Lower lobe of right lung (tissue), 2 donors: Measurements from ENCODE around the gene MS4A2. TPM values are rescaled to one million over a fixed set of nuclear protein-coding genes. Genes with fewer than 3 reads are reported as not detected.
"Not testable (repeated sequence)": the region's sequence is repeated elsewhere in the genome, so short reads cannot be mapped to it uniquely, and the experiment has no call there.

Experiments
- ATAC-seq, 2 donors: fragments of 200-7000 bp; cut with Tn5 transposase; one replicate each; pipeline ENCODE4 v1.9.1; 2020 to 2022; ENCODE audit warnings: mild to moderate bottlenecking in 2 of 2, moderate library complexity in 2 of 2
- DNase-seq: peaks from one replicate; pipeline ENCODE4 v3.0.0-alpha.2; 2020
- H3K27ac ChIP-seq: fragments of 200-600 bp; one replicate; pipeline ENCODE4 v1.8.0; 2022
- H3K27me3 ChIP-seq: fragments of 200-600 bp; one replicate; pipeline ENCODE4 v1.8.0; 2022; ENCODE audit warnings: low read depth
- H3K36me3 ChIP-seq: fragments of 200-600 bp; one replicate; pipeline ENCODE4 v1.8.0; 2022; ENCODE audit warnings: mild to moderate bottlenecking
- H3K4me1 ChIP-seq: fragments of 200-600 bp; one replicate; pipeline ENCODE4 v1.8.0; 2022
- H3K4me3 ChIP-seq: fragments of 200-600 bp; one replicate; pipeline ENCODE4 v1.8.0; 2022; ENCODE audit warnings: mild to moderate bottlenecking
- H3K9me3 ChIP-seq: fragments of 200-600 bp; one replicate; pipeline ENCODE4 v1.8.0; 2022
- intact Hi-C: fragments of 100-400 bp; cut with DNase I; formaldehyde crosslinking; loops from one replicate; pipeline ENCODE4 v1.11.0; 2022
- total RNA-seq: library from RNA; stranded (reverse); fragmentation: NEBNext Ultra II Directional; extraction: Animal tissue kit (Norgen Biotek cat#: 25700); gene quantifications from one replicate; pipeline ENCODE4 v1.2.1, GENCODE V29; 2021
- TF ChIP-seq, protein P1 (sequence below): fragments of 200-600 bp; IDR thresholded peaks from one replicate; pipeline ENCODE4 v1.8.0; 2022; ENCODE audit warnings: antibody characterized with exemption, mild to moderate bottlenecking
- donor health status: DM: no; HTN: yes; CAD: no; lungs with severe emphysema.

Gene MS4A2
- total RNA-seq, 1 donor from 2014 or later = 19.2 TPM

DNA sequence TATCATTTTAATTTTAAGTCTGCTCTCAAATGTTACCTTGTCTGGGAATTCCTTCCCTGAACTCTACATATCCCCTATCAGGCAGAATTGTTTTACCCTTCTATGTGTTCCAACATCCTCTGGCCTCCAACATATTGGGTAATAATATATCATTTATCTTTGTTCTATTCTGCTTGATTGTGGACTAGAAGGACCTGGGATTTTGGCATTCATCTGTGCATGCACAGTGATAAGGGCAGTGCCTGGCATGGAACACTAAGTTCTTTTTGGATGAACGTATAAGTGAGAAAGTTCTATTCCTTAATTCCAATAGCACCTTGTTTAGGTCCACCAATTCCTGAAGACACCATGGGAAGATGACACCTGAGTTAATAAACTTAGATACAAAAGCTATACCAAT is 1.2 kb upstream of the MS4A2 start:
- TF ChIP-seq, protein P1, sequence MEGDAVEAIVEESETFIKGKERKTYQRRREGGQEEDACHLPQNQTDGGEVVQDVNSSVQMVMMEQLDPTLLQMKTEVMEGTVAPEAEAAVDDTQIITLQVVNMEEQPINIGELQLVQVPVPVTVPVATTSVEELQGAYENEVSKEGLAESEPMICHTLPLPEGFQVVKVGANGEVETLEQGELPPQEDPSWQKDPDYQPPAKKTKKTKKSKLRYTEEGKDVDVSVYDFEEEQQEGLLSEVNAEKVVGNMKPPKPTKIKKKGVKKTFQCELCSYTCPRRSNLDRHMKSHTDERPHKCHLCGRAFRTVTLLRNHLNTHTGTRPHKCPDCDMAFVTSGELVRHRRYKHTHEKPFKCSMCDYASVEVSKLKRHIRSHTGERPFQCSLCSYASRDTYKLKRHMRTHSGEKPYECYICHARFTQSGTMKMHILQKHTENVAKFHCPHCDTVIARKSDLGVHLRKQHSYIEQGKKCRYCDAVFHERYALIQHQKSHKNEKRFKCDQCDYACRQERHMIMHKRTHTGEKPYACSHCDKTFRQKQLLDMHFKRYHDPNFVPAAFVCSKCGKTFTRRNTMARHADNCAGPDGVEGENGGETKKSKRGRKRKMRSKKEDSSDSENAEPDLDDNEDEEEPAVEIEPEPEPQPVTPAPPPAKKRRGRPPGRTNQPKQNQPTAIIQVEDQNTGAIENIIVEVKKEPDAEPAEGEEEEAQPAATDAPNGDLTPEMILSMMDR = no peak
- intact Hi-C loops = no loop called here
- H3K27me3 ChIP-seq = no peaks in the 10 kb centered on the region

DNA sequence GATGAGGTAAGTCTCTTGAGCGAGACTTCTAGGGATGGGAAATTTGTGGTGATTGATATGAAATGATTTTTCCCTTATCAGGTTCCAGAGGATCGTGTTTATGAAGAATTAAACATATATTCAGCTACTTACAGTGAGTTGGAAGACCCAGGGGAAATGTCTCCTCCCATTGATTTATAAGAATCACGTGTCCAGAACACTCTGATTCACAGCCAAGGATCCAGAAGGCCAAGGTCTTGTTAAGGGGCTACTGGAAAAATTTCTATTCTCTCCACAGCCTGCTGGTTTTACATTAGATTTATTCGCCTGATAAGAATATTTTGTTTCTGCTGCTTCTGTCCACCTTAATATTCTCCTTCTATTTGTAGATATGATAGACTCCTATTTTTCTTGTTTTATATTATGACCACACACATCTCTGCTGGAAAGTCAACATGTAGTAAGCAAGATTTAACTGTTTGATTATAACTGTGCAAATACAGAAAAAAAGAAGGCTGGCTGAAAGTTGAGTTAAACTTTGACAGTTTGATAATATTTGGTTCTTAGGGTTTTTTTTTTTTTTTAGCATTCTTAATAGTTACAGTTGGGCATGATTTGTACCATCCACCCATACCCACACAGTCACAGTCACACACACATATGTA is 7.1 kb downstream of the MS4A2 start:
- Histone ChIP-seq H3K9me3 (no peaks in the 10 kb centered on the region), H3K27ac (no peak overlapping the region), H3K36me3 (no peaks in the 10 kb centered on the region), H3K4me1 (no peaks in the 10 kb centered on the region), H3K27me3 (no peaks in the 10 kb centered on the region), H3K4me3 (no peak overlapping the region)
- no peak for ATAC-seq
- intact Hi-C loops = no loop called here
- DNase-seq = no peak
- TF ChIP-seq, protein P1 = no peak

More for the DNA sequence above, 1.2 kb upstream of the MS4A2 start:
- no peaks in the 10 kb centered on the region for H3K36me3 ChIP-seq
- ATAC-seq (no peak), DNase-seq (no peak)
- no peaks in the 10 kb centered on the region for H3K9me3 ChIP-seq
- no peaks in the 10 kb centered on the region for H3K4me1 ChIP-seq
- no peak overlapping the region for H3K4me3 ChIP-seq
- H3K27ac ChIP-seq = no peak overlapping the region

DNA sequence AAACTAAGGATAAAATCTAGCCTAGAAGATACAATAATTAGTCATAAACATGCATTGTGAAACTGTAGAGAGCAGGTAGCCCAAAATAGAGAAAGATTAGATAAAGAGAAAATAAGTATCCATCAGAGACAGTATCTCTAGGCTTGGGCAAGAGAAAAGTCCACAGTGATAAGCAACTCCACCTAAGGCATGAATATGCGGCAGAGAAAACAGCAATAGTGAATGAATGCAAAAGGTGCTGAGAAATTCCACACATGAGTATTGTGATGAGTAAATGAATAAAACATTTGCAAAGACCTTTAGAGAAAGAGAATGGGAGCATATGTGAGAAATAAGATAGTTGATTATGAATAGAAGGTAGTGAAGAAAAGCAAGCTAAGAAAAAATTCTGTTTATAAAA is 8.7 kb downstream of the MS4A2 start:
- H3K27me3 ChIP-seq = no peaks in the 10 kb centered on the region
- DNase-seq (no peak), ATAC-seq (no peak)
- no peaks in the 10 kb centered on the region for H3K36me3 ChIP-seq
- no peaks in the 10 kb centered on the region for H3K9me3 ChIP-seq
- intact Hi-C loops = no loop called here
- H3K4me1 ChIP-seq = no peaks in the 10 kb centered on the region
- H3K27ac ChIP-seq = no peak overlapping the region
- TF ChIP-seq, protein P1 = no peak
- no peak overlapping the region for H3K4me3 ChIP-seq

DNA sequence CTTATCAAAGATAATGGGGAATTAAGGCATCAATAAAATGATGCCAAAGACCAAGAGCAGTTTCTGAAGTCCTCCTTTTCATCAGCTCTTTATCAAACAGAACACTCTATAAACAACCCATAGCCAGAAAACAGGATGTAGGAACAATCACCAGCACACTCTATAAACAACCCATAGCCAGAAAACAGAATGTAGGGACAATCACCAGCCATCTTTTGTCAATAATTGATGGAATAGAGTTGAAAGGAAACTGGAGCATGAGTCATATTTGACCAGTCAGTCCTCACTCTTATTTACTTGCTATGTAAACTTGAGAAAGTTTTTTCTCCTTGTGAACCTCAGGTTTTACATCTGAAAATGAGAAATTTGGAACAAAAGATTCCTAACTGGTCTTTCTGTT is 10.0 kb downstream of the MS4A2 start:
- DNase-seq = no peak
- Histone ChIP-seq H3K27ac (no peak overlapping the region), H3K9me3 (no peaks in the 10 kb centered on the region), H3K27me3 (no peaks in the 10 kb centered on the region), H3K36me3 (no peaks in the 10 kb centered on the region), H3K4me1 (no peaks in the 10 kb centered on the region), H3K4me3 (no peak overlapping the region)
- ATAC-seq = no peak
- intact Hi-C loops = no loop called here
- TF ChIP-seq, protein P1 = no peak

DNA sequence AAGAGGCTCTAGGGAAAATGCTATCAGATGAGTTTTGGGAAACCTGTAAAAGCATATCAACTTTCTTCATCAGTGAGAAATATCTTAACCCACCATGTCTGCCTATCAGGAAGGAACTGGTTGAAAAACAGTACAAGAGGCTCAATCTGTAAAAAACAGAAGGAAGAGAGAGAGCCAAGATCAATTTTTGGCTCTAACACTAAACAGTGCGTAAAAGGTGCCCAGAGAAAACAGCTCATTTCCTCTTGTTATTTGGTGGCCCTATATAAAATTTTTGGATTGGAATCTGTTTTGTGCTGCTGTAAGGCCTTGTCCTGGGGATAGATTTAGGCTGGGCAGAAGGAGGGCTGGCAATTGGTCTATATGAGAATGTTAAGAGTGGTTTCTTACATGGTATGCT is 12.1 kb downstream of the MS4A2 start:
- Histone ChIP-seq H3K36me3 (no peaks in the 10 kb centered on the region), H3K4me3 (no peak overlapping the region), H3K4me1 (no peaks in the 10 kb centered on the region), H3K27ac (no peak overlapping the region), H3K9me3 (no peaks in the 10 kb centered on the region), H3K27me3 (no peaks in the 10 kb centered on the region)
- intact Hi-C loops = no loop called here
- TF ChIP-seq, protein P1 = no peak
- no peak for ATAC-seq
- DNase-seq = no peak

DNA sequence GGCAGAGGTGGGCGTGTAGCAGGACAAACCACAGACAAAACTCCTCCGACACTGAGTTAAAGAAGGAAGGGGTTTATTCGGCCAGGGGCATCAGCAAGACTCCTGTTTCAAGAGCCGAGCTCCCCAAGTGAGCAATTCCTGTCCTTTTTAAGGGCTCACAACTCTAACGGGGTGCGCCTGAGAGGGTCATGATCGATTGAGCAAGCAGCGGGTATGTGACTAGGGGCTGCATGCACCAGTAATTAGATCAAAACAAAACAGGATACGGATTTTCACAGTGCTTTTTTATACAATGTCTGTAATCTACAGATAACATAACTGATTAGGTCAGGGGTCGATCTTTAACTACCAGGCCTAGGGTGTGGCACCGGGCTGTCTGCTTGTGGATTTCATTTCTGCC is 12.9 kb downstream of the MS4A2 start:
- H3K36me3 ChIP-seq, intact Hi-C loops, H3K27me3 ChIP-seq, H3K4me1 ChIP-seq, ATAC-seq, H3K27ac ChIP-seq, H3K9me3 ChIP-seq, DNase-seq, H3K4me3 ChIP-seq: not testable (repeated sequence)

DNA sequence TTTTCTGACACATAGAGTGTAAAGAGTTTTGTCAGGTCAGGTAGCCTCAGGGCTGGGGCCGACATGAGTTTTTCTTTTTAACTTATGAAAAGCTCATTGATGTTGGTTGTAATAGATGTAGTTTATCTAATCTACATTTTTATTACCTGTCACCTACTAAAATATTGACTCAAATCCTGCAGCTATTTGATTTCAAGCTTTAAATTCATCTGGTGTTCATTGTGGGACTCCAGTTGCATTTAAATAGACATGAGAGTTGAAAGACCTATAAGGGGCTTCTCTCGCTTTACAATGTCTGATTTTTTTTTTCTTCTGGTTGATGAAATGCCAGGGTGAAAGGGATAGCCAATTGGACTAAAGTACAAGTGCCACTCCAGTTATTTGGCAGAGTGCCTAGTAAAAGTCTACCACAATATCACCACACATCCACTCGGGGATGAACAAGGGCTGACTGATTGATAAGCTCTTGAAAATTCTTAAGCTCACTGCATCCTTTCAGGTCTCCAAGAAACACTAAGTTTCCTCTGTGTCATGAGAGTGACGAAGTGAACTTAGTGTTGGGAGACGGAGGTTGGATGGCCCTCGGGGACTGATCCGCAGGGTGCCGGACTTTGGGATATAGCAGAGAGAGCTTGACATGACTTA is 16.1 kb downstream of the MS4A2 start:
- ATAC-seq = not testable (repeated sequence)

DNA sequence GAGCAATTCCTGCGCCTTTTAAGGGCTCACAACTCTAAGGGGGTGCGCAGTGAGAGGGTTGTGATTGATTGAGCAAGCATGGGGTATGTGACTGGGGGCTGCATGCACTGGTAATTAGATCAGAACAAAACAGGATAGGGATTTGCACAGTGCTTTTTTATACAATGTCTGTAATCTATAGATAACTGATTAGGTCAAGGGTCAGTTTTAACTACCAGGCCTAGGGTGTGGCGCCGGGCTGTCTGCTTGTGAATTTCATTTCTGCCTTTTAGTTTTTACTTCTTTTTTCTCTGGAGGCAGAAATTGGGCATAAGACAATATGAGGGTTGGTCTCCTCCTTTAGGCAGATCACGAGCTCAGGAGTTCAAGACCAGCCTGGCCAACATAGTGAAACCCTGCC is 20.2 kb downstream of the MS4A2 start:
- H3K36me3 ChIP-seq, H3K9me3 ChIP-seq, DNase-seq, H3K27me3 ChIP-seq, ATAC-seq, H3K27ac ChIP-seq, H3K4me1 ChIP-seq, intact Hi-C loops, H3K4me3 ChIP-seq: not testable (repeated sequence)

More for the DNA sequence above, 16.1 kb downstream of the MS4A2 start:
- H3K4me1 ChIP-seq, DNase-seq, H3K27me3 ChIP-seq, H3K9me3 ChIP-seq, H3K36me3 ChIP-seq, intact Hi-C loops, H3K4me3 ChIP-seq, H3K27ac ChIP-seq: not testable (repeated sequence)
